Measurements from ENCODE around the gene DCAF15.
"Not testable (repeated sequence)": the region's sequence is repeated elsewhere in the genome, so short reads cannot be mapped to it uniquely, and the experiment has no call there.

DCAF15 gene

GRCh38 chr19:13972368-13973155, 20.3 kb downstream of the DCAF15 start:
- H3K9ac ChIP-seq (ENCODE audit: insufficient read length) = no peak overlapping the region
- peaks cover 7% of the 10 kb centered on the region; the same call in 1 of the 2 replicates for H3K36me3 ChIP-seq (ENCODE audit: insufficient read depth, low read length)
- H3K4me3 ChIP-seq = no peak overlapping the region
- no peak for TF ChIP-seq FOXP2 (optimal IDR thresholded peaks at IDR 0.05; ENCODE audit: control extremely low read depth, extremely low read length, insufficient read depth)
- TF ChIP-seq EZH2 (IDR thresholded peaks at IDR 0.05) = no peak
- TF ChIP-seq POLR2AphosphoS5 (IDR thresholded peaks at IDR 0.05; ENCODE audit: borderline replicate concordance, low read depth, low read length) = no peak
- no peak overlapping the region for H3K27ac ChIP-seq
- H3K9me3 ChIP-seq (ENCODE audit: low read depth, low read length) = no peaks in the 10 kb centered on the region
- DNase-seq (ENCODE audit: low read depth, low spot score) = no peak

GRCh38 chr19:13973479-13973878, 21.2 kb downstream of the DCAF15 start:
- not testable (repeated sequence) for DNase-seq (ENCODE audit: low read depth, low spot score); H3K36me3 ChIP-seq (ENCODE audit: insufficient read depth, low read length); H3K27ac ChIP-seq; H3K9ac ChIP-seq (ENCODE audit: insufficient read length); H3K9me3 ChIP-seq (ENCODE audit: low read depth, low read length); H3K4me3 ChIP-seq

GRCh38 chr19:13974073-13974472, 21.8 kb downstream of the DCAF15 start:
- Histone ChIP-seq H3K4me3 (no peak overlapping the region), H3K9ac (ENCODE audit: insufficient read length) (no peak overlapping the region), H3K27ac (no peak overlapping the region), H3K36me3 (ENCODE audit: insufficient read depth, low read length) (peaks cover 3% of the 10 kb centered on the region; the same call in 1 of the 2 replicates), H3K9me3 (ENCODE audit: low read depth, low read length) (no peaks in the 10 kb centered on the region)
- TF ChIP-seq EZH2 (IDR thresholded peaks at IDR 0.05) (no peak), POLR2AphosphoS5 (IDR thresholded peaks at IDR 0.05; ENCODE audit: borderline replicate concordance, low read depth, low read length) (no peak), FOXP2 (optimal IDR thresholded peaks at IDR 0.05; ENCODE audit: control extremely low read depth, extremely low read length, insufficient read depth) (no peak)
- DNase-seq (ENCODE audit: low read depth, low spot score) = no peak

- TF ChIP-seq POLR2AphosphoS5 (IDR thresholded peaks at IDR 0.05; ENCODE audit: borderline replicate concordance, low read depth, low read length) (no peak), EZH2 (IDR thresholded peaks at IDR 0.05) (no peak), FOXP2 (optimal IDR thresholded peaks at IDR 0.05; ENCODE audit: control extremely low read depth, extremely low read length, insufficient read depth) (no peak)
- no peaks in the 10 kb centered on the region; the same call in 1 of the 2 replicates for H3K36me3 ChIP-seq (ENCODE audit: insufficient read depth, low read length)
These were observed 23.6 kb downstream of the DCAF15 start for GRCh38 chr19:13975870-13976269.

GRCh38 chr19:13976446-13976845, 24.1 kb downstream of the DCAF15 start:
- H3K4me3 ChIP-seq = no peak overlapping the region
- no peak overlapping the region for H3K9ac ChIP-seq (ENCODE audit: insufficient read length)
- no peak for DNase-seq (ENCODE audit: low read depth, low spot score)
- no peak overlapping the region for H3K27ac ChIP-seq
- H3K36me3 ChIP-seq (ENCODE audit: insufficient read depth, low read length) = no peaks in the 10 kb centered on the region; the same call in 1 of the 2 replicates
- no peaks in the 10 kb centered on the region for H3K9me3 ChIP-seq (ENCODE audit: low read depth, low read length)
- TF ChIP-seq FOXP2 (optimal IDR thresholded peaks at IDR 0.05; ENCODE audit: control extremely low read depth, extremely low read length, insufficient read depth) = no peak
- no peak for TF ChIP-seq EZH2 (IDR thresholded peaks at IDR 0.05)
- TF ChIP-seq POLR2AphosphoS5 (IDR thresholded peaks at IDR 0.05; ENCODE audit: borderline replicate concordance, low read depth, low read length) = no peak

More at GRCh38 chr19:13975870-13976269, 23.6 kb downstream of the DCAF15 start:
- H3K9ac ChIP-seq (ENCODE audit: insufficient read length) = no peak overlapping the region
- no peak for DNase-seq (ENCODE audit: low read depth, low spot score)
- no peak overlapping the region for H3K27ac ChIP-seq
- no peaks in the 10 kb centered on the region for H3K9me3 ChIP-seq (ENCODE audit: low read depth, low read length)
- no peak overlapping the region for H3K4me3 ChIP-seq

- Histone ChIP-seq H3K4me3 (no peak overlapping the region), H3K9ac (ENCODE audit: insufficient read length) (no peak overlapping the region), H3K36me3 (ENCODE audit: insufficient read depth, low read length) (no peaks in the 10 kb centered on the region; the same call in 1 of the 2 replicates), H3K27ac (peak overlapping the region; percentile 81), H3K9me3 (ENCODE audit: low read depth, low read length) (no peaks in the 10 kb centered on the region)
- no peak for TF ChIP-seq FOXP2 (optimal IDR thresholded peaks at IDR 0.05; ENCODE audit: control extremely low read depth, extremely low read length, insufficient read depth)
- no peak for TF ChIP-seq POLR2AphosphoS5 (IDR thresholded peaks at IDR 0.05; ENCODE audit: borderline replicate concordance, low read depth, low read length)
- TF ChIP-seq EZH2 (IDR thresholded peaks at IDR 0.05) = no peak
- no peak for DNase-seq (ENCODE audit: low read depth, low spot score)
These were observed 25.5 kb downstream of the DCAF15 start for GRCh38 chr19:13977803-13978202.

- no peak for DNase-seq (ENCODE audit: low read depth, low spot score)
- Histone ChIP-seq H3K4me3 (peak overlapping the region; percentile 69), H3K9ac (ENCODE audit: insufficient read length) (peak overlapping the region; percentile 66), H3K36me3 (ENCODE audit: insufficient read depth, low read length) (no peaks in the 10 kb centered on the region), H3K9me3 (ENCODE audit: low read depth, low read length) (no peaks in the 10 kb centered on the region), H3K27ac (peak overlapping the region; percentile 81)
- TF ChIP-seq FOXP2 (optimal IDR thresholded peaks at IDR 0.05; ENCODE audit: control extremely low read depth, extremely low read length, insufficient read depth) (no peak), EZH2 (IDR thresholded peaks at IDR 0.05) (no peak), POLR2AphosphoS5 (IDR thresholded peaks at IDR 0.05; ENCODE audit: borderline replicate concordance, low read depth, low read length) (no peak)
These were observed 26.3 kb downstream of the DCAF15 start for GRCh38 chr19:13978351-13979243.

- Histone ChIP-seq H3K4me3 (peak overlapping the region; percentile 69), H3K36me3 (ENCODE audit: insufficient read depth, low read length) (no peaks in the 10 kb centered on the region), H3K9ac (ENCODE audit: insufficient read length) (peak overlapping the region; percentile 66), H3K9me3 (ENCODE audit: low read depth, low read length) (no peaks in the 10 kb centered on the region), H3K27ac (no peak overlapping the region; the same call in 1 of the 2 replicates)
- TF ChIP-seq FOXP2 (optimal IDR thresholded peaks at IDR 0.05; ENCODE audit: control extremely low read depth, extremely low read length, insufficient read depth) (no peak), EZH2 (IDR thresholded peaks at IDR 0.05) (no peak)
- no peak for DNase-seq (ENCODE audit: low read depth, low spot score)
These were observed 26.9 kb downstream of the DCAF15 start for GRCh38 chr19:13979244-13979615.
